ENCODE measurements around the gene IRF2BPL.

- TF ChIP-seq CTCF (conservative IDR thresholded peaks at IDR 0.05; ENCODE audit: low read depth, low read length): no peak
- no peak for TF ChIP-seq EZH2 (IDR thresholded peaks at IDR 0.05; ENCODE audit: low read length, unreplicated experiment)
- no peak for TF ChIP-seq EZH2phosphoT487 (IDR thresholded peaks at IDR 0.05; ENCODE audit: borderline replicate concordance, low read length)
Observed at GRCh38 chr14:77040059-77040740, 11.7 kb upstream of the IRF2BPL start.

All from PC-3 (cell line).